HepG2 (cell line): Measurements from ENCODE around the gene CEBPE. TPM values are rescaled to one million over a fixed set of nuclear protein-coding genes. Genes with fewer than 3 reads are reported as not detected.
A peak's percentile ranks its signal among the peaks of the same experiment; 100 is the strongest.

ENCODE experiments used
- KLF12 ChIP-seq: sonication (generic); formaldehyde crosslinking; IDR thresholded peaks from 2 replicates; pipeline ENCODE4 v1.4.0; 2020; ENCODE audit warnings: missing genetic modification reagents, borderline replicate concordance
- NFYB ChIP-seq: sonication (generic); formaldehyde crosslinking; IDR thresholded peaks from 2 replicates; pipeline ENCODE4 v1.4.0; 2020; ENCODE audit warnings: missing genetic modification reagents
- NR2F6 ChIP-seq, 2 experiments: IDR thresholded peaks; 2 replicates each; pipeline ENCODE4 v1.6.1; 2016; ENCODE audit warnings: antibody characterized with exemption in 1 of 2, mild to moderate bottlenecking in 1 of 2
- REPIN1 ChIP-seq: sonication (generic); formaldehyde crosslinking; IDR thresholded peaks from 2 replicates; pipeline ENCODE4 v1.8.0; 2022; ENCODE audit warnings: missing genetic modification reagents, low read depth, mild to moderate bottlenecking, borderline replicate concordance
- SAP130 ChIP-seq: IDR thresholded peaks from 2 replicates; pipeline ENCODE4 v1.6.1; 2016; ENCODE audit warnings: low read depth
- SIN3A ChIP-seq: IDR thresholded peaks from 2 replicates; pipeline ENCODE4 v1.6.1; 2011; ENCODE audit warnings: low read depth, mild to moderate bottlenecking, control low read depth, low read length, borderline replicate concordance
- ZNF253 ChIP-seq: sonication (generic); formaldehyde crosslinking; IDR thresholded peaks from 2 replicates; pipeline ENCODE4 v1.8.0; 2022; ENCODE audit warnings: mild to moderate bottlenecking, missing genetic modification reagents, borderline replicate concordance
- ZNF546 ChIP-seq: sonication (generic); formaldehyde crosslinking; conservative IDR thresholded peaks from 2 replicates; pipeline ENCODE4 v1.8.1; 2023; ENCODE audit warnings: mild to moderate bottlenecking, missing genetic modification reagents
- ZNF576 ChIP-seq: sonication (generic); formaldehyde crosslinking; IDR thresholded peaks from 2 replicates; pipeline ENCODE4 v1.4.0; 2020; ENCODE audit warnings: mild to moderate bottlenecking, missing genetic modification reagents
- ZNF747 ChIP-seq: sonication (generic); formaldehyde crosslinking; IDR thresholded peaks from 2 replicates; pipeline ENCODE4 v1.8.1; 2023; ENCODE audit warnings: missing genetic modification reagents, mild to moderate bottlenecking, borderline replicate concordance
- polyA plus RNA-seq, 8 experiments: library from polyadenylated mRNA; depleted of rRNA in 3 of 8; stranded (reverse) in 7 of 8; unstranded in 1 of 8; fragments of >200 nt; fragmentation: Illumina TruSeq in 4 of 8; extraction: Trizol in 4 of 8; gene quantifications; 2 replicates each; pipeline versions ENCODE4 v1.2.1 to v1.2.3, GENCODE V29; 2011 to 2016; ENCODE audit warnings: low read depth in 4 of 8, missing spikeins in 1 of 8, mixed read lengths in 1 of 8; ENCODE audit not compliant: insufficient read depth in 1 of 8
- total RNA-seq, 5 experiments: library from RNA; depleted of rRNA; stranded (reverse); fragments of >200 nt; fragmentation: Illumina TruSeq; extraction: Trizol; gene quantifications; 2 replicates each; pipeline ENCODE4 v1.2.3, GENCODE V29; 2016; ENCODE audit warnings: low read depth in 1 of 5
- TF ChIP-seq, protein P1 (sequence below): sonication (generic); formaldehyde crosslinking; IDR thresholded peaks from 2 replicates; pipeline ENCODE4 v1.4.0; 2020; ENCODE audit warnings: missing genetic modification reagents
- TF ChIP-seq, protein P2 (sequence below): sonication (generic); formaldehyde crosslinking; IDR thresholded peaks from 2 replicates; pipeline ENCODE4 v1.4.0; 2020; ENCODE audit warnings: missing genetic modification reagents
- TF ChIP-seq, protein P3 (sequence below): sonication (generic); formaldehyde crosslinking; IDR thresholded peaks from 2 replicates; pipeline ENCODE4 v1.5.1; 2020; ENCODE audit warnings: missing genetic modification reagents, mild to moderate bottlenecking, borderline replicate concordance
- TF ChIP-seq, protein P4 (sequence below): sonication (generic); formaldehyde crosslinking; conservative IDR thresholded peaks from 2 replicates; pipeline ENCODE4 v1.4.0; 2020; ENCODE audit warnings: mild to moderate bottlenecking, missing genetic modification reagents, moderate library complexity

Gene CEBPE
- total and polyA plus RNA-seq, 2 of the 13 experiments (the other 11 are each of a cell fraction or from before 2014, with no cell fraction given): 0.09 to 0.11 TPM

DNA sequence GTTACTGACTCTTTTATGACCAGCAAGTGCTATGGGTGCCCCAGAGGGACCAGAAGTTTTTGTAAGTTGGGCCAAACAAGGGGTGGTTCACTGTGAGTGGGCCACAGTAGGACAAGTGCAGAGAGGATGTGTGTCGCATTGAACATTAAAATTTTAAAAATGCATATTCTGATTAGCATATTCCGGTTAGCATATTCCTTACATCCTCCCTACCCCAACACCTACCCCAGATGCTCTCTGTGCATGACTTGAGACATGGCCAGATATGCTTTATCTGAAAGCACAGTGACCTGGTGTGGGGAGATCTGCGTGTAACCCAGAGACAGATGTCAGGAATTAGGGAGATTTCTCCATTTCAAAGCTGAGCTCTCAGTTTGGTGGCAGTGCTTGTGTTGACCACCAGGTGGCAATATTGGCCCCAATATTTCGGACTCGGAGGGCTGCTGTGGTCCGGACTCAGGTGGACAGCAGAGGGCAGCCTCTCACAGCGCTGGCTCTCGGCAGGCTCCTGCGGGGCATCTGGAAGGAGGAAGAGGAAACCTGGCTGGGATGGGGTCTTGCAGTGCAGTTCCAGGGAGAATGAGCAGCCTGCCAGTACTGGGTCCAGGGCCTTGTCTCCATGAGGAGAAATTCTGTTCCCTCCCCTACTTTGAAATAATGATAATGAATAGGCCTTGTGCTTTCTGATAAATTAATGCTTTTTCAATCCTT is 1.6 kb upstream of the CEBPE start (continued):
- TF ChIP-seq, protein P1, sequence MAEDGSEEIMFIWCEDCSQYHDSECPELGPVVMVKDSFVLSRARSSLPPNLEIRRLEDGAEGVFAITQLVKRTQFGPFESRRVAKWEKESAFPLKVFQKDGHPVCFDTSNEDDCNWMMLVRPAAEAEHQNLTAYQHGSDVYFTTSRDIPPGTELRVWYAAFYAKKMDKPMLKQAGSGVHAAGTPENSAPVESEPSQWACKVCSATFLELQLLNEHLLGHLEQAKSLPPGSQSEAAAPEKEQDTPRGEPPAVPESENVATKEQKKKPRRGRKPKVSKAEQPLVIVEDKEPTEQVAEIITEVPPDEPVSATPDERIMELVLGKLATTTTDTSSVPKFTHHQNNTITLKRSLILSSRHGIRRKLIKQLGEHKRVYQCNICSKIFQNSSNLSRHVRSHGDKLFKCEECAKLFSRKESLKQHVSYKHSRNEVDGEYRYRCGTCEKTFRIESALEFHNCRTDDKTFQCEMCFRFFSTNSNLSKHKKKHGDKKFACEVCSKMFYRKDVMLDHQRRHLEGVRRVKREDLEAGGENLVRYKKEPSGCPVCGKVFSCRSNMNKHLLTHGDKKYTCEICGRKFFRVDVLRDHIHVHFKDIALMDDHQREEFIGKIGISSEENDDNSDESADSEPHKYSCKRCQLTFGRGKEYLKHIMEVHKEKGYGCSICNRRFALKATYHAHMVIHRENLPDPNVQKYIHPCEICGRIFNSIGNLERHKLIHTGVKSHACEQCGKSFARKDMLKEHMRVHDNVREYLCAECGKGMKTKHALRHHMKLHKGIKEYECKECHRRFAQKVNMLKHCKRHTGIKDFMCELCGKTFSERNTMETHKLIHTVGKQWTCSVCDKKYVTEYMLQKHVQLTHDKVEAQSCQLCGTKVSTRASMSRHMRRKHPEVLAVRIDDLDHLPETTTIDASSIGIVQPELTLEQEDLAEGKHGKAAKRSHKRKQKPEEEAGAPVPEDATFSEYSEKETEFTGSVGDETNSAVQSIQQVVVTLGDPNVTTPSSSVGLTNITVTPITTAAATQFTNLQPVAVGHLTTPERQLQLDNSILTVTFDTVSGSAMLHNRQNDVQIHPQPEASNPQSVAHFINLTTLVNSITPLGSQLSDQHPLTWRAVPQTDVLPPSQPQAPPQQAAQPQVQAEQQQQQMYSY (CRISPR knock-in tag): no peak
- TF ChIP-seq, protein P2, sequence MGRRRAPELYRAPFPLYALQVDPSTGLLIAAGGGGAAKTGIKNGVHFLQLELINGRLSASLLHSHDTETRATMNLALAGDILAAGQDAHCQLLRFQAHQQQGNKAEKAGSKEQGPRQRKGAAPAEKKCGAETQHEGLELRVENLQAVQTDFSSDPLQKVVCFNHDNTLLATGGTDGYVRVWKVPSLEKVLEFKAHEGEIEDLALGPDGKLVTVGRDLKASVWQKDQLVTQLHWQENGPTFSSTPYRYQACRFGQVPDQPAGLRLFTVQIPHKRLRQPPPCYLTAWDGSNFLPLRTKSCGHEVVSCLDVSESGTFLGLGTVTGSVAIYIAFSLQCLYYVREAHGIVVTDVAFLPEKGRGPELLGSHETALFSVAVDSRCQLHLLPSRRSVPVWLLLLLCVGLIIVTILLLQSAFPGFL (CRISPR knock-in tag): no peak
- TF ChIP-seq SAP130 (CRISPR knock-in tag) (peak; percentile 63), SIN3A (no peak), ZNF747 (CRISPR knock-in tag) (no peak; the same call in 1 of the 2 replicates), ZNF576 (CRISPR knock-in tag) (no peak), NR2F6 (IDR thresholded peaks at IDR 0.05) (no peak; the same call in 1 of the 2 replicates), NR2F6 (CRISPR knock-in tag; IDR thresholded peaks at IDR 0.05) (peak; percentile 69; the same call in 1 of the 2 replicates), REPIN1 (CRISPR knock-in tag) (peak; percentile 95; the same call in 1 of the 2 replicates), ZNF253 (CRISPR knock-in tag) (no peak), NFYB (CRISPR knock-in tag) (peak; percentile 28; the same call in 1 of the 2 replicates), KLF12 (no peak; the same call in 1 of the 2 replicates), ZNF546 (no peak)
- TF ChIP-seq, protein P3, sequence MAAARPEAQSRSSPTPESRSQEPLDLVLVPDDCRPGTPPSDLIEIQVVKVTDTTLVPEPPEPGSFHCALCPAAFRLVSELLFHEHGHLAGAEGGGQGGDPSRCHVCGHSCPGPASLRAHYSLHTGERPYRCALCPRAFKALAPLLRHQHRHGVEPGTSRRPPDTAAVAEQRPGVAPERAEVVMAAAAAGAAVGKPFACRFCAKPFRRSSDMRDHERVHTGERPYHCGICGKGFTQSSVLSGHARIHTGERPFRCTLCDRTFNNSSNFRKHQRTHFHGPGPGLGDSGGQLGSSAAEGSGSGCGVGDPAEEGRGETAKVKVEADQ (CRISPR knock-in tag): peak; percentile 77
- TF ChIP-seq, protein P4, sequence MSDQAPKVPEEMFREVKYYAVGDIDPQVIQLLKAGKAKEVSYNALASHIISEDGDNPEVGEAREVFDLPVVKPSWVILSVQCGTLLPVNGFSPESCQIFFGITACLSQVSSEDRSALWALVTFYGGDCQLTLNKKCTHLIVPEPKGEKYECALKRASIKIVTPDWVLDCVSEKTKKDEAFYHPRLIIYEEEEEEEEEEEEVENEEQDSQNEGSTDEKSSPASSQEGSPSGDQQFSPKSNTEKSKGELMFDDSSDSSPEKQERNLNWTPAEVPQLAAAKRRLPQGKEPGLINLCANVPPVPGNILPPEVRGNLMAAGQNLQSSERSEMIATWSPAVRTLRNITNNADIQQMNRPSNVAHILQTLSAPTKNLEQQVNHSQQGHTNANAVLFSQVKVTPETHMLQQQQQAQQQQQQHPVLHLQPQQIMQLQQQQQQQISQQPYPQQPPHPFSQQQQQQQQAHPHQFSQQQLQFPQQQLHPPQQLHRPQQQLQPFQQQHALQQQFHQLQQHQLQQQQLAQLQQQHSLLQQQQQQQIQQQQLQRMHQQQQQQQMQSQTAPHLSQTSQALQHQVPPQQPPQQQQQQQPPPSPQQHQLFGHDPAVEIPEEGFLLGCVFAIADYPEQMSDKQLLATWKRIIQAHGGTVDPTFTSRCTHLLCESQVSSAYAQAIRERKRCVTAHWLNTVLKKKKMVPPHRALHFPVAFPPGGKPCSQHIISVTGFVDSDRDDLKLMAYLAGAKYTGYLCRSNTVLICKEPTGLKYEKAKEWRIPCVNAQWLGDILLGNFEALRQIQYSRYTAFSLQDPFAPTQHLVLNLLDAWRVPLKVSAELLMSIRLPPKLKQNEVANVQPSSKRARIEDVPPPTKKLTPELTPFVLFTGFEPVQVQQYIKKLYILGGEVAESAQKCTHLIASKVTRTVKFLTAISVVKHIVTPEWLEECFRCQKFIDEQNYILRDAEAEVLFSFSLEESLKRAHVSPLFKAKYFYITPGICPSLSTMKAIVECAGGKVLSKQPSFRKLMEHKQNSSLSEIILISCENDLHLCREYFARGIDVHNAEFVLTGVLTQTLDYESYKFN: no peak
